Right lobe of liver (tissue), 4 donors: ENCODE measurements around the gene EPN3.

Source experiments
- CTCF ChIP-seq, 4 donors: fragments of 200-600 bp in 3 of 4; fragments of 450-650 bp in 1 of 4; IDR thresholded peaks; one replicate each; pipeline versions ENCODE4 v1.5.1 to v1.8.0; 2016 to 2022; ENCODE audit warnings: antibody characterized with exemption in 4 of 4, mild to moderate bottlenecking in 2 of 4
- POLR2A ChIP-seq: fragments of 450-650 bp; IDR thresholded peaks from one replicate; pipeline ENCODE4 v1.6.1; 2017; ENCODE audit warnings: antibody characterized with exemption, mild to moderate bottlenecking
- donor health status: DM: no; HTN: no; CAD: no.
- donor health status: DM: no; HTN: no; CAD: no.
- donor health status: DM: no; HTN: yes; CAD: no.

DNA sequence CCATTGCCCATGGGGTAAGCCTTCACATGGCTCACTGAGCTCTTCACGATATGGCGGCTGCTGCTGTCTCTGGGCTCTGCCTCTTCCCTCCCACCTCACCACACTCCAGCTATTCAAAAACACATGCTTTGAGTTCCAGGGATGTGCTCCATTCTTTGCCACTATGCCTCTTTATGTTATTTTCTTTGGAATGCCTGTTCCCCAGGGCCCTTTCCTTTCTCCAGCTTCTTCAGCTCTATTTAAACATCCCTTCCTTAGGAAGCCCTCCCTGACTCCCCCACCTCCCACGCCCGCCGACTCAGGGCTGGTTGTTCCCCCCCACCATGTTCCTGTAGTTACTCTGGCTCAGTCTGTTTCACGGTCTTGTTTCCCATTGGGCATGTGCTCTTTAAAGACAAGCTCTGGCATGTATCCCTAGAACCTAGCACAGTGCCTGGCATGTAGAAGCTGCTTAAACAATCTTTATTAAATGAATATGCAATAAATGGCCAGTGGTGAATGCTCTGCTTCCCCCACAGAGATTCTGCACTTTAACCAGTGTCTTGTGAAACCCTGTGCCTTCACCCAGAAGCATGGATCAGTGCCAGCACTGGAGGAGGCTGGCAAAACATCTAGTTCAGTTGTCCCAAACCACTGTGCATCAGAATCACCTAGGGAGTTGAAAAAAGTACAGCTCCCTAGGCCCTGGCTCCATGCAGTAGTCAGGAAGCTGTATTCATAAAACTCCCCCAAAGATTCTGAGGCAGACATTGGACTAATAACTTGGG lies 17.4 kb upstream of the EPN3 start:
- TF ChIP-seq CTCF (IDR thresholded peaks at IDR 0.05) (no peak), POLR2A (no peak)
